Motor neuron (in vitro differentiated cells): Measurements from ENCODE around the gene IRAK1BP1. TPM values are rescaled to one million over a fixed set of nuclear protein-coding genes. Genes with fewer than 3 reads are reported as not detected.

Source experiments
- ATAC-seq, 8 experiments: fragments of 200-7000 bp; cut with Tn5 transposase; replicated peaks in 6 of 8; 2 replicates each; pipeline ENCODE4 v1.8.0; 2021; ENCODE audit warnings: mild to moderate bottlenecking in 8 of 8, moderate library complexity in 8 of 8
- H3K27ac ChIP-seq, 2 donors: fragments of 250-450 bp; sonication (Bioruptor Pico); 2 replicates each; pipeline ENCODE4 v1.9.0; 2021; ENCODE audit warnings: antibody characterized with exemption in 2 of 2, mild to moderate bottlenecking in 2 of 2, moderate library complexity in 1 of 2
- H3K4me1 ChIP-seq, 2 donors: fragments of 250-450 bp; sonication (Bioruptor Pico); replicated peaks in 1 of 2; 2 replicates each; pipeline ENCODE4 v1.6.1; 2021; ENCODE audit warnings: antibody characterized with exemption in 2 of 2, mild to moderate bottlenecking in 2 of 2, moderate library complexity in 1 of 2
- H3K4me3 ChIP-seq, 5 donors: fragments of 250-450 bp; sonication (Bioruptor Pico); 2 replicates each; pipeline ENCODE4 v1.9.0; 2021; ENCODE audit warnings: antibody characterized with exemption in 5 of 5, mild to moderate bottlenecking in 5 of 5, moderate library complexity in 4 of 5
- WGBS, 10 experiments: fragments of 450-650 bp; shearing (Covaris generic); methylation state at CpG; one replicate each; pipeline ENCODE4 v1.0.0; 2022; 5-methylcytosine and 5-hydroxymethylcytosine counted together
- in situ Hi-C, 9 experiments: fragments of 400-800 bp; cut with MboI; loops; one replicate each; pipeline ENCODE4 v1.15.0; 2021; ENCODE audit warnings: low sequenced_read_pairs in 9 of 9, low pct_unique_long_range_greater_than_20kb in 2 of 9; ENCODE audit not compliant: unreplicated experiment in 9 of 9
- total RNA-seq, 8 experiments: library from RNA; unstranded; fragments of 300-600 nt; gene quantifications; 2 replicates each; pipeline versions ENCODE4 v1.2.3 to v1.2.4, GENCODE V29; 2022

The IRAK1BP1 gene
- 10 to 100 TPM in 3 of 8 experiments, 1 to 10 TPM in 5; 3.1 to 16.1 (median 8.3) TPM for total RNA-seq

GRCh38 chr6:78867370-78868040, at the start of gene IRAK1BP1:
Gene IRAK1BP1, plus strand, starts transcription at chr6:78867551. Its CDS starts 26 bp downstream, at chr6:78867577.
- 0 to 24% (median 0%) methylated on average over 1 to 23 of the region's 48 CpGs; no CpG with 5 or more reads in 3 of the 10 experiments for WGBS, 10 experiments
- in situ Hi-C loops: no loop called here
- Histone ChIP-seq H3K4me3 (peak within 1 kb of the TSS; percentile 51 to 88 (median 84)), H3K4me1 (peaks cover 0 to 3% of the 10 kb centered on the region in 2 donors), H3K27ac (peak within 1 kb of the TSS; percentile 68 to 81)
- peak; percentile 97 to 99 (median 98) for ATAC-seq

DNA sequence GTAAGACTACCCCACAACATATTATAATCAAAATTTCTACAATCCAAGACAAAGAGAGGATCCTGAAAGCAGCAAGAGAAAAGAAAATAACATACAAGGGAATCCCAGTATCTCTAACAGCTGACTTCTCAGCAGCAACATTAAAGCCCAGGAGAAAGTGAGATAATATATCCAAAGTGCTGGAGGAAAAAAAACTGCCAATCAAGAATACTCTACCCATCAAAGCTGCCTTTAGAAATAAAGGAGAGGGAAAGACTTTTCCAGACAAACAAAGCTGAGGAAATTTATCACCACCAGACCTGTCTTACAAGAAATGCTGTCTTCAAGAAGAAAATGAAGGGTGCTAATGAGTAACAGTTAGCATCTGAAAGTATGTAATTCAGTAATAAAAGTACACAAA, 43.3 kb upstream of the IRAK1BP1 start:
- no peak for ATAC-seq
- in situ Hi-C loops: no loop called here

DNA sequence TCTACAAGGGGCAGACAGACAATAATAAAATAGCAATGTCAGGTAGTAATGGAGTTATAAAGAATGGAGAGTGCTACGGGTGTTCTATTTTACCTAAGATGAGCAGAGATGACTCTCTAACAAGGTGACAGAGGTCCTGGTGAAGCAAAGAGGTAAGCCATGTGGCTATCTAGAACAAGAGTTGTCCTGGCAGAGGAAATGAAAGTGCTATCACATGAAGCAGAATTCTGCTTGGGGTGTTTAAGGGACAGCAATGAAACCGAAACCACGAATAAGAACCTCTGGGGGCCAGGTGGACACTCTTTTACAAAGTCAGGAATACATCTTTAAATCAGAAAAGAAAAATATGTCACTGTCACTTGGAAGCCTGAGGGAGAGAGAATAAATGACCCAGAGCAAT, 37.9 kb upstream of the IRAK1BP1 start:
- Histone ChIP-seq H3K27ac (no peak overlapping the region), H3K4me1 (no peaks in the 10 kb centered on the region), H3K4me3 (no peak overlapping the region)
- ATAC-seq: no peak
- in situ Hi-C loops: no loop called here
- WGBS, 10 experiments: 37 to 96% (median 83%) methylated on average over 1 to 3 of the region's 3 CpGs; no CpG with 5 or more reads in 1 of the 10 experiments

More for the DNA sequence above, 43.3 kb upstream of the IRAK1BP1 start:
- H3K4me3 ChIP-seq: no peak overlapping the region
- H3K27ac ChIP-seq: no peak overlapping the region
- H3K4me1 ChIP-seq: no peaks in the 10 kb centered on the region

DNA sequence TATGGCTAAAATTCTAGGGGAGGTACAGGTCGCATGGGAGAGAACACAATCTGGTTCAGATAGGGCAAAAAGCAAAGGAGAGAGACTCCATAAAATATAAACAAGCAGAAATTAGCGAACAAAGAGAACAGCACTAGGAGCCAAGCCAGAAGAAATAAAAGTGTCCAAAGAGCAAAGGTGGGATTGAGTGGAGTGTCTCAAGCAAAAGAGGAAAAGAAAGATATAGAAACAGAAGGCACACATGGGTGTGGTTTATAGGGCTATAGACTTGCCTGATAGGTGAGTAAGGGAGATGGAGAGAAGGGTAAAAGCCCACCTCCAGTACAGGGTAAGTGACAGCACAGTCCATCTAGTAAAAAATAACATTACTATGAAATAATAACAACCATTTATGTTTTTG, 36.5 kb upstream of the IRAK1BP1 start:
- in situ Hi-C loops: no loop called here
- whole genome bisulfite sequencing, 10 experiments: 0 to 92% (median 67%) methylated on average over 1 to 2 of the region's 2 CpGs
- ATAC-seq: no peak
- Histone ChIP-seq H3K4me3 (no peak overlapping the region), H3K27ac (no peak overlapping the region), H3K4me1 (no peaks in the 10 kb centered on the region)

GRCh38 chr6:78831492-78831891, 35.9 kb upstream of the IRAK1BP1 start:
- no peak for ATAC-seq

DNA sequence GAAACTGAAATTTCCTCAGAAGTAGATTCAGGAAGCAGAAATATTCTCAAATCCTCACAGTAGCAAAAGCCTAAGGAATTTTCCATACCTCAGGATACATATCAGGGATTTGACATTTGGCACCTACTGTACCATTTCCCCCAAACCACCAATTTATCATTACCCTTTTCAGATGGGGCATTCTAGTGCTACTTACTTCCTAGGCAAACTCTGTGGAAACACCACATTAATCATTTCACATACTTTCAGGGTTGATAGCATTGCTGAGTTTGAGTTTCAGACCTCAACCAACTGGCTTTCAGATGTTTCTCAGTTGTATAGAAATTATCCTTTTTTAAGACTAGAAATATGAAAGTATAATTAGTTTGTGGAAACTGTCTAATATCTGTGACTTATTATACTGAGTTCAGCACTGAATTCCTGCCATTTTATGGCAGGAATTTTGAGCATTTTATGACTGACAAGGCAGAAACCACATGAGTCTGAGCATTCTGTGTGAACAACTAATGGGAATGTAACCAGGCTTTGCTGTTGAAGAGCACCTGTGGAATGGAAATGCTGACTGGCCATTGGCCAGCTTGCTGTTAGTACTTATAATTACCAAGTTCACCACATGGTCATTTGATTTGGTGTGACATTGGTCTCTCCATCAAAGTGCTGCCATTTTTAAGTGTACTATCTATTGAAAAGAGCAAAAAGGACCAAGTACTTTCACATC, 35.1 kb upstream of the IRAK1BP1 start:
- Histone ChIP-seq H3K4me3 (no peak overlapping the region), H3K4me1 (peaks cover 0 to 4% of the 10 kb centered on the region in 2 donors), H3K27ac (no peak overlapping the region)
- in situ Hi-C loops: no loop called here
- no peak for ATAC-seq

More at GRCh38 chr6:78831492-78831891, 35.9 kb upstream of the IRAK1BP1 start:
- in situ Hi-C loops: no loop called here
- Histone ChIP-seq H3K4me1 (peaks cover 0 to 3% of the 10 kb centered on the region in 2 donors), H3K4me3 (no peak overlapping the region), H3K27ac (no peak overlapping the region)
- WGBS, 10 experiments: 38 to 100% (median 92%) methylated on average over 1 to 2 of the region's 2 CpGs

DNA sequence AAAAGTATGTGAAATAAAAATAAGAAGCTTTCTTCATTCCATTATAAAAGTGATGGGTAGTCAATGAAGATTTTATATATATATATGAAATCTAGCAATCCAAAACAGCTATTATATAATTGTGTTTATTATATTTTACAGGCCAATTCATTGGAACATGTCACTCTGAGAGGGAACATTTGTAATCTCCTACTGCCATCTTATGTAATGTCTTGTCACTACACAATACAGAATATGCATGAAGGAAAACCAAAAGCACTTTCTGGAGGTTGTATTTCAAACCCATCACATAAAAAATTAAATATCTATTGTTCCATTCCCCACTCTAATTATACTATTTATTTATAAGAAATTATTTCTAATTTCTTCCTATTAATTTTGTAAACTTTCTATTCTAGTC, 31.5 kb upstream of the IRAK1BP1 start:
- Histone ChIP-seq H3K27ac (no peak overlapping the region), H3K4me1 (peaks cover 0 to 4% of the 10 kb centered on the region in 2 donors), H3K4me3 (no peak overlapping the region)
- no peak for ATAC-seq
- in situ Hi-C loops: no loop called here

DNA sequence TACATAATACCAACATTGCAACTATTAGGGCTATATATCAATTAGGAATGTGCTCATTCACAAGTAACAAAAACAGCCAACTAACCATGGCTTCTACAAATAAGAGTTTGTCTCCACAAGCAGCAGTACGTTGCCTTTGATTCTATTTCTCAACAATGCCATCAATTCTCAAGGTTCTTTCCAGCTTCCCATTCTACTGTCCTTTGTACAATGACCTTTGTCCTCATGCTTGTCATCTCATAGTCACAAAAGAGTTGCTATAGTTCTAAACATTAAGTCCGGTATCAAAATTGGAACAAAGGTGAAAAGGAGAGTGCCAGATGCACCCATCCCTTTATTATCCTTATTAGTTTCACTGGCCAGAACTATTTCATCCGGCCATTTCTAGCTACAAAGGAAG, 30.8 kb upstream of the IRAK1BP1 start:
- peaks cover 0 to 4% of the 10 kb centered on the region in 2 donors for H3K4me1 ChIP-seq
- WGBS, 10 experiments: 9 to 58% (median 32%) methylated on average over 2 to 3 of the region's 3 CpGs
- ATAC-seq: peak in 1 of 8 experiments; percentile 53
- H3K27ac ChIP-seq: no peak overlapping the region
- in situ Hi-C loops: no loop called here
- no peak overlapping the region for H3K4me3 ChIP-seq

DNA sequence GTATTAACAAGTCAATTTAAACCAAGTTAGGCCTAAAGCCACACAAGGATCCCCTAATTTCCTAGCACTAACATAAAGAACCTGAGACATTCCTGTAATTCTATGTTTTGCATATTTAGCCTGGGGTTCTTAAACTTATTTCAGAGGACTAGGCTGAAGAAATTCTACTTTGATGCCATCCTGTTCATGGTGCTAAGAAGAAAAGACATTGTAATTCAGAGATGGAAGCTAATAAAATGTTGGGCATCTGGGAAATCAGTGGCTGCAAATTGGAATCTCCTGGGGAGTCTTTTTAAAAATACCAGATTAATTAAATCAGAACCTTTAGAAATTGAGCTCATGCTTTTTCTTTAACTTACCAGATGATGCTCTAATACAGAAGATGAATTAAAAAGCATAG, 26.2 kb upstream of the IRAK1BP1 start:
- no peak for ATAC-seq
- no peak overlapping the region for H3K27ac ChIP-seq
- H3K4me1 ChIP-seq: peaks cover 0 to 4% of the 10 kb centered on the region in 2 donors
- H3K4me3 ChIP-seq: no peak overlapping the region
- in situ Hi-C loops: no loop called here

DNA sequence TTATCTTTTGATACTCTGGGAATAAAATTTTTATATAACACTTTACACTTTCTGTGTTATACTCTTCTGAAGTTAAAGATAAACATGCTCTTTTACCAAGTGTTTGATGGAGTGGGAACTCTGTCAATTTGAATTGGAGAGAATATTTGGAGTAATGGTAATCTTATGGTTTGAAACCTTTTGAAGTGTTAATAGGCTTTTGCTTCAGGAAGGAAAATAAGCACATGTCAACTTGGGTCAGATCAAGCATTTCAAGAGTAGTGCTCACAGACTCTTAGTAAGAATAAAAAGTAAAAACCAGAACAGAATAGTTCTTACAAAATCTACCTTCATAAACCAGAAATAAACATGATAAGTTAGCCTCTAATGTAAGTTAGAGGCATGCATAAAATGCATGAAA, 24.4 kb upstream of the IRAK1BP1 start:
- Histone ChIP-seq H3K4me3 (no peak overlapping the region), H3K27ac (no peak overlapping the region), H3K4me1 (no peaks in the 10 kb centered on the region)
- peak in 1 of 8 experiments; percentile 20 for ATAC-seq
- in situ Hi-C loops: no loop called here

DNA sequence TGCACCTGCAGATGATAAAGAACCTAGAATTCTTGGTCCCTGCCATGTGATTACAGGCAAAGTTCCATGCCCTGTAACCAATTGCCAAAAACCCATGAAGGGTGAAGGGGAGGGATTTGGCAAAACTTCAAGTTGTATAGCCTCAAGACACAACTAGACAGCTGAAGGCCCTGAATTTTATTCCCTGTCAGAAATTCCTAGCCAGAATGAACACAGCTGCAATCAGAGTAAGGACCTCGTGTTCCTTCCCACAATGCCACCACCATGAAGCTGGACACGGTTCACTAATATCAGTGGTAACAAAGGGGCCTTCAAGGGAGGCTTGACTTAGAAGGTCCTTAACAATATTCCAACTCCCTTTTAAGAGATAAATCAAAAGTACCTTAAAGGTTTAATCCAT, 22.5 kb upstream of the IRAK1BP1 start:
- Histone ChIP-seq H3K4me3 (no peak overlapping the region), H3K4me1 (no peaks in the 10 kb centered on the region), H3K27ac (no peak overlapping the region)
- ATAC-seq: peak in 1 of 8 experiments; percentile 23
- 17 to 100% (median 94%) methylated on average over 1 to 2 of the region's 2 CpGs; no CpG with 5 or more reads in 3 of the 10 experiments for WGBS, 10 experiments
- in situ Hi-C loops: no loop called here

GRCh38 chr6:78845567-78845966, 21.8 kb upstream of the IRAK1BP1 start:
- no peaks in the 10 kb centered on the region for H3K4me1 ChIP-seq
- in situ Hi-C loops: no loop called here
- WGBS, 10 experiments: 0 to 80% (median 55%) methylated on average over 1 of the region's 1 CpG; no CpG with 5 or more reads in 2 of the 10 experiments
- no peak overlapping the region for H3K4me3 ChIP-seq
- H3K27ac ChIP-seq: no peak overlapping the region
- ATAC-seq: no peak

DNA sequence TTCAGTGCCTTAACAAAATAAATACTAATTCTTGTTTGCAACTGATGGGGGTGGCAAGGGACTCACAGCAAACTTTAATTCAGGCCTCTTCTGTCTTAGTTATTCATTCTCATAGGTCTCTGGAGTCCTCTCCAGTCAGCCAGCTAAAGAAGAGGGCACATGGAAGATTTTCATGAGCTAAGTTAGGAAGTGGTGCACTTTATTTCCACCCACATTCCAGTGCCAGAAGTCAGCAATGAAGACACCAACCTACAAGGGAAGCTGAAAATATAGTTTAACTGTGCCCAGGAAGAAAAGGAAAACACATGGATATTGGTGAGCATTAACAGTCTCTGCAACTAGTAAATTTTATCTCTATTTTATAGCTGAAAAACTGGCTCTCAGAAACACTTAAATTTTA, 16.7 kb upstream of the IRAK1BP1 start:
- no peak for ATAC-seq
- in situ Hi-C loops: no loop called here
- Histone ChIP-seq H3K4me1 (no peaks in the 10 kb centered on the region), H3K4me3 (no peak overlapping the region), H3K27ac (no peak overlapping the region)

DNA sequence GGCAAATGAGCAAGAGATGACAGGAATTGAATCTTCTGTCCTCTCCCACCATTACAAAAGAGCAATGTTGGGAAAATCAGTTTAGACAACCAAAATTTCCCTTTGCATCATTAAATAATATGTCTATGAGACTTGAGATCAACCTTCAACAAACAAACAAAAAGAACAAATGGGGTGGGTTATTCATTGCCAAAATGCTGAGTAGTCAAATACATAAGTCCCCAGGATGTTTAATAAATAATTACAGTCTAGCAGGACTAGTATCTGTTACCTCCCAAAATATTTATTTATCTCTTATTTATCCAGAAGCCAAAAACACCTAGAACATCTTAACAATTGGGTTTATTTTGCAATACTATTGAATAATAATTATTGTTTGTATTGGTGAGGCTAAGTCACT, 16.2 kb upstream of the IRAK1BP1 start:
- no peak overlapping the region for H3K4me3 ChIP-seq
- no peak for ATAC-seq
- in situ Hi-C loops: no loop called here
- no peaks in the 10 kb centered on the region for H3K4me1 ChIP-seq
- H3K27ac ChIP-seq: no peak overlapping the region
